Muscle layer of duodenum (tissue), 2 donors: ENCODE data around the gene ZSCAN5A.
"Not testable (repeated sequence)": the region's sequence is repeated elsewhere in the genome, so short reads cannot be mapped to it uniquely, and the experiment has no call there.

Experiments used
- H3K27ac ChIP-seq: one replicate; pipeline ENCODE4 v1.7.0; 2013; ENCODE audit warnings: mild to moderate bottlenecking, low read length
- H3K27me3 ChIP-seq: one replicate; pipeline ENCODE4 v1.7.0; 2013; ENCODE audit warnings: low read depth, mild to moderate bottlenecking, control low read depth, low read length
- H3K36me3 ChIP-seq, 2 donors: one replicate each; pipeline ENCODE4 v1.7.0; 2013; ENCODE audit warnings: low read length in 2 of 2, control low read depth in 1 of 2, mild to moderate bottlenecking in 1 of 2; ENCODE audit not compliant: insufficient read depth in 2 of 2, control insufficient read depth in 1 of 2
- H3K4me1 ChIP-seq, 2 donors: one replicate each; pipeline ENCODE4 v1.7.0; 2013; ENCODE audit warnings: low read length in 2 of 2, mild to moderate bottlenecking in 2 of 2, control low read depth in 1 of 2, moderate library complexity in 1 of 2; ENCODE audit not compliant: insufficient read depth in 2 of 2, control insufficient read depth in 1 of 2
- H3K4me3 ChIP-seq, 2 donors: one replicate each; pipeline ENCODE4 v1.7.0; 2013; ENCODE audit warnings: low read length in 2 of 2, low read depth in 1 of 2, mild to moderate bottlenecking in 1 of 2
- H3K9me3 ChIP-seq, 2 donors: one replicate each; pipeline ENCODE4 v1.7.0; 2013; ENCODE audit warnings: low read length in 2 of 2, control low read depth in 1 of 2, mild to moderate bottlenecking in 1 of 2; ENCODE audit not compliant: control insufficient read depth in 1 of 2
- donor health status: healthy.

The ZSCAN5A gene, protein sequence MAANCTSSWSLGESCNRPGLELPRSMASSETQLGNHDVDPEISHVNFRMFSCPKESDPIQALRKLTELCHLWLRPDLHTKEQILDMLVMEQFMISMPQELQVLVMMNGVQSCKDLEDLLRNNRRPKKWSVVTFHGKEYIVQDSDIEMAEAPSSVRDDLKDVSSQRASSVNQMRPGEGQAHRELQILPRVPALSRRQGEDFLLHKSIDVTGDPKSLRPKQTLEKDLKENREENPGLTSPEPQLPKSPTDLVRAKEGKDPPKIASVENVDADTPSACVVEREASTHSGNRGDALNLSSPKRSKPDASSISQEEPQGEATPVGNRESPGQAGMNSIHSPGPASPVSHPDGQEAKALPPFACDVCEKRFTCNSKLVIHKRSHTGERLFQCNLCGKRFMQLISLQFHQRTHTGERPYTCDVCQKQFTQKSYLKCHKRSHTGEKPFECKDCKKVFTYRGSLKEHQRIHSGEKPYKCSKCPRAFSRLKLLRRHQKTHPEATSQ

GRCh38 chr19:56314381-56315076 lies at the start of gene ZSCAN5A:
ZSCAN5A (minus strand) TSS chr19:56314839; CDS start chr19:56225046, 89,793 bp downstream.
- peak within 1 kb of the TSS; percentile 92 for H3K27ac ChIP-seq
- no peaks in the 10 kb centered on the region for H3K9me3 ChIP-seq
- H3K4me3 ChIP-seq = peak within 1 kb of the TSS; percentile 64 to 77
- H3K36me3 ChIP-seq = peaks cover 0 to 5% of the 10 kb centered on the region in 2 donors
- H3K27me3 ChIP-seq = no peaks in the 10 kb centered on the region
- peaks cover 6 to 17% of the 10 kb centered on the region in 2 donors for H3K4me1 ChIP-seq

DNA sequence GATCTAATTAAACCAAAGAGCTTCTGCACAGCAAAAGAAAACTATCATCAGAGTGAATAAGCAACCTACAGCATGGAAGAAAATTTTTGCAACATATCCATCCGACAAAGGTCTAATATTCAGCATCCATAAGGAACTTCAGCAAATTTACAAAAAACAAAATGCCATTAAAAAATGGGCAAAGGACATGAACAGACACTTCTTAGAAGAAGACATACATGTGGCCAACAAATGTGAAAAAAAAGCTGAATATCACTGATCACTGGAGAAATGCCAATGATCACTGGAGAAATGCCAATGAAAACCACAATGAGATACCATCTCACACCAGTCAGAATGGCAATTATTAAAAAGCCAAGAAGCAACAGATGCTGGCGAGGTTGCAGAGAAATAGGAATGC lies 46.2 kb upstream of the ZSCAN5A start:
- H3K27ac ChIP-seq = no peak overlapping the region
- peaks cover 0 to 21% of the 10 kb centered on the region in 2 donors for H3K36me3 ChIP-seq
- H3K4me1 ChIP-seq = no peaks in the 10 kb centered on the region
- H3K9me3 ChIP-seq = peaks cover 4 to 32% of the 10 kb centered on the region in 2 donors
- H3K27me3 ChIP-seq = no peaks in the 10 kb centered on the region
- H3K4me3 ChIP-seq = no peak overlapping the region

DNA sequence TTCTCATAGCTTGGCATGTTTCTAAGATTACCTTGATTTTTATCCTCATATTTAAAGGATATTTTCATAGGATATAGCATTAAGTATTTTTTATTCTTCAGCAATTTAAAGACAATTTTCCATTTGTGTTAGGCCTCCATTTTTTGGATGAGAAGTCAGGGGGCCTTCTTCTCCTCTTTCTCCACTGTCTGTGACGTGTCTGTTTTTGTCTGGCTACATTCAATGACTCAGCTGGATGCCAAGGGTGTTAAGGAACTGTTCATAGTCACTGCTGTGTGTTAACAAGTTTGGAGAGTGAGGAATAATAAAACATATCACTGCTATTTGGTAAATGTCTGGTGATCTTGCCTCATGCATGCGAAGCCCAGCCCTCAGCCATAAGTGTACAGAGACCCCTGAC lies 42.3 kb upstream of the ZSCAN5A start:
- Histone ChIP-seq H3K27ac (no peak overlapping the region), H3K27me3 (no peaks in the 10 kb centered on the region), H3K4me3 (no peak overlapping the region), H3K36me3 (peaks cover 0 to 5% of the 10 kb centered on the region in 2 donors), H3K4me1 (no peaks in the 10 kb centered on the region), H3K9me3 (peaks cover 0 to 16% of the 10 kb centered on the region in 2 donors)

- Histone ChIP-seq H3K4me3 (no peak overlapping the region), H3K27ac (no peak overlapping the region), H3K27me3 (no peaks in the 10 kb centered on the region), H3K9me3 (peaks cover 0 to 11% of the 10 kb centered on the region in 2 donors), H3K36me3 (no peaks in the 10 kb centered on the region), H3K4me1 (no peaks in the 10 kb centered on the region)
Measured at GRCh38 chr19:56355517-56355916, 40.9 kb upstream of the ZSCAN5A start.

DNA sequence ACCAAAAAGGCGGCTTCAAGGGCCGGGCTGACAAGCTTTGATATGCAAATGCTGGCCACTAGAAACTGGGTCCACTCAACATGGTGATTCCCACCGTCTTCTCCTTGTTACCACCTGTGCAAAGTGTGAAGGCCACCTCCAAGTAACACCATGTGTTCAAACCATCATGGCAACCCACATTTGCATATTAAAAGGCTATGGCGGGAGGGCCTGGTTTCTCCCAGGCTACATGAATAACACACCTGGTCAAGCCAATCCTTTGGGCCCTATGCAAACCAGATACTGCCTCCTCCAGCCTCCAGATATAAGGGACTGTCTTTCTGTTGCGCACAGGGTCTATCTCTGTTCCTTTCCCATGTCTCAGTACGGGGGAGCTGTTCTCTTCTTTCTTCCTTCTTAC lies 36.6 kb upstream of the ZSCAN5A start:
- Histone ChIP-seq H3K9me3 (no peaks in the 10 kb centered on the region), H3K27me3 (no peaks in the 10 kb centered on the region), H3K36me3 (no peaks in the 10 kb centered on the region), H3K27ac (no peak overlapping the region), H3K4me3 (no peak overlapping the region), H3K4me1 (no peaks in the 10 kb centered on the region)

DNA sequence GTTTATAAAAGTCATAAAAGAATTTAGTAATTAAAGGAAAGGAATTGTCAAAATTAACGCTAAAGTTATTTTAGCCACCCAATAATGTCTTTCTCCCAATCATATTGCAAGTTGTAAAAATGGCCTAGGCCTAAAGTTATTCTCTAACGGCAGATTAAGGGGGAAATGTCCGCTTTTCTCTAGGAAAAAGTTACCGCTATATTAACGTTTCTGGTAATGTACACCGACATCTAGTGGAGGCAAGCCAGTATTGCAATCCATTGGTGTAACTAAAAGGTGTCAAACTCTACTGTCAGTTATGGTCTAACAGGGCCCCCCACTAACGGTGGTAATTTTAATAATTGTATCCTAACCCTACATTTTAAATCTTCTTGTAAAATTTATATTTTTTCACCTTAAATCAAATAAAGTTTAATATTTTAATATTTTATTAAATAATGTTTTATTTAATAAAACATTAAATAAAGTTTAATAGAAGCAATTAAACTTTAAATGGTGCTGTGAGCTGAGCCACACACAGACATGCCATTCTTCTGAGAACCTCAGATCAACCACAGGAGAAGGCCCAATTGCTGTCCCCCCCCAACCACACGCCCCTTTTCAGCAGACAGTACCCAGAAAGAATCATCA lies 35.9 kb upstream of the ZSCAN5A start:
- Histone ChIP-seq H3K9me3 (no peaks in the 10 kb centered on the region), H3K36me3 (no peaks in the 10 kb centered on the region), H3K27me3 (no peaks in the 10 kb centered on the region), H3K4me3 (no peak overlapping the region), H3K27ac (no peak overlapping the region), H3K4me1 (no peaks in the 10 kb centered on the region)

GRCh38 chr19:56348289-56348877 lies 33.7 kb upstream of the ZSCAN5A start:
- no peak overlapping the region for H3K4me3 ChIP-seq
- no peak overlapping the region for H3K27ac ChIP-seq
- H3K36me3 ChIP-seq = no peaks in the 10 kb centered on the region
- no peaks in the 10 kb centered on the region for H3K27me3 ChIP-seq
- H3K9me3 ChIP-seq = no peaks in the 10 kb centered on the region
- H3K4me1 ChIP-seq = no peaks in the 10 kb centered on the region

DNA sequence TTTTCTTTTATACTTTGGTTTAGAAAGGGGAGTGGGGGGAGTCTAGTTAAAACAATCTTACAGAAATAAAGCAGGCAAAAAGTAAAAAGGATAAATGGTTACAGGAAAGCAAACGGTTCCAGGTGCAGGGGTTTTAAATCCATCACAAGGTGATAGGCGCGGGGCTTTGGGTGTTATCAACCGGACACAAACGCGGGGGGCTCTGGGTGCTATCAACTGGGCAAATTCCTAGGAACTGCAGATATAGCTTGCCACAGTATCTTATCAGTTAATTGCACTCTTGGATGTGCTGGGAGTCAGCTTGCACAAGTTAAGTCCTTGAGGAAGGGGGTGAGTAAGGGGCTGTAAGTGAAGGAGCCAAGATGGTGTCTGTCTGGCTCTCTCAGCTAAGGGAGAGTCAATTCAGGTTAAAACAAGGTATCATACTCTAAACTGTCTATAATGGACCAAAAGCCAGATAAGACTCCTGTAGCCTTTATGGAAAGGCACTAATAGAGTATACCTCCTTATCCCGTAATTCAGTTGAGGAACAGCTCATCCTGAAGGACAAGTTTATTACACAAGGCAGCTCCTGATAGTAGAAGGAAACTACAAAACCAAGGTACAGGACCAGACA lies 32.6 kb upstream of the ZSCAN5A start:
- no peak overlapping the region for H3K27ac ChIP-seq
- no peaks in the 10 kb centered on the region for H3K4me1 ChIP-seq
- no peak overlapping the region for H3K4me3 ChIP-seq
- no peaks in the 10 kb centered on the region for H3K9me3 ChIP-seq
- H3K36me3 ChIP-seq = no peaks in the 10 kb centered on the region
- no peaks in the 10 kb centered on the region for H3K27me3 ChIP-seq

DNA sequence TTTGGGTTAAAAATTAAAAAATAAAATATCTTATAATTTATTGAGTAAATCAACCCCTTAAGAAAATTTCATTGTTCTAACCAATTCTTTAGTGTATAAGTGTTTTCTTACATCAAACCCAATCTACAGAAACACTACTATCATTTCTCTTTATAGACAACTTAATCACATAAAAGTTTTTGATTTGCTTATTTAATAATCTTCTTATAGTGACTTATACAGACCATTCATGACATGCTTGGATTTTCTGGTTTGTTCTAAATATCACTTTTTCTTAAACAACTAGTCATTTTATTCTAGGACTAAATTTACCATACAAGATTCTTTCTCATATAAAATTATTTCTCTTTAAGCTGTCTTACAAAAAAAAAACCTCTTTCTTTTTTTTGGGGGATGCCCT lies 27.3 kb upstream of the ZSCAN5A start:
- no peak overlapping the region for H3K27ac ChIP-seq
- H3K27me3 ChIP-seq = no peaks in the 10 kb centered on the region
- H3K9me3 ChIP-seq = no peaks in the 10 kb centered on the region
- no peaks in the 10 kb centered on the region for H3K36me3 ChIP-seq
- no peak overlapping the region for H3K4me3 ChIP-seq
- no peaks in the 10 kb centered on the region for H3K4me1 ChIP-seq

- not testable (repeated sequence) for H3K4me1 ChIP-seq, H3K9me3 ChIP-seq, H3K4me3 ChIP-seq, H3K27ac ChIP-seq, H3K36me3 ChIP-seq, H3K27me3 ChIP-seq
Measured at GRCh38 chr19:56339031-56339430, 24.4 kb upstream of the ZSCAN5A start.

- not testable (repeated sequence) for H3K27me3 ChIP-seq, H3K27ac ChIP-seq, H3K36me3 ChIP-seq, H3K4me3 ChIP-seq, H3K4me1 ChIP-seq, H3K9me3 ChIP-seq
Measured at GRCh38 chr19:56337077-56337476, 22.4 kb upstream of the ZSCAN5A start.
